Activated CD4-positive, alpha-beta T cell treated with anti-CD3 and anti-CD28 coated beads, Interleukin-2, amount 50 U/mL, for 24 hours (primary cell): ENCODE results near the gene HYI.
A peak's percentile ranks its signal among the peaks of the same experiment; 100 is the strongest.
"Not testable (repeated sequence)": the region's sequence is repeated elsewhere in the genome, so short reads cannot be mapped to it uniquely, and the experiment has no call there.

ENCODE experiments used
- DNase-seq, 2 donors: peaks; one replicate each; pipeline ENCODE4 v3.0.0-alpha.2; 2020; ENCODE audit warnings: low read depth in 1 of 2, low spot score in 1 of 2

The HYI gene

GRCh38 chr1:43465505-43466067 is 11.9 kb upstream of the HYI start:
- DNase-seq, result no peak

GRCh38 chr1:43464681-43465504 is 11.2 kb upstream of the HYI start:
- DNase-seq, result no peak

GRCh38 chr1:43463479-43463878 is 9.7 kb upstream of the HYI start:
- no peak for DNase-seq

GRCh38 chr1:43460988-43461693 is 7.4 kb upstream of the HYI start:
- DNase-seq, result no peak

- DNase-seq, result not testable (repeated sequence)
Measured at GRCh38 chr1:43458379-43458778, 4.6 kb upstream of the HYI start.

- DNase-seq, result no peak
Measured at GRCh38 chr1:43455213-43455889, 1.6 kb upstream of the HYI start.

GRCh38 chr1:43454270-43455011 is 710 bp upstream of the HYI start:
- DNase-seq, result peak in 1 of 2 donors; percentile 45

GRCh38 chr1:43452789-43453441 is 816 bp downstream of the HYI start:
- no peak for DNase-seq

GRCh38 chr1:43451701-43452532 is 1.8 kb downstream of the HYI start:
- DNase-seq, result no peak

- DNase-seq, result no peak
Measured at GRCh38 chr1:43451157-43451591, 2.6 kb downstream of the HYI start.

GRCh38 chr1:43450251-43450941 is 3.3 kb downstream of the HYI start:
- DNase-seq, result no peak

GRCh38 chr1:43449708-43450069 is 4.0 kb downstream of the HYI start:
- DNase-seq, result no peak

GRCh38 chr1:43448955-43449707 is 4.6 kb downstream of the HYI start:
- DNase-seq, result no peak

GRCh38 chr1:43447891-43448708 is 5.6 kb downstream of the HYI start:
- no peak for DNase-seq

GRCh38 chr1:43446881-43447835 is 6.6 kb downstream of the HYI start:
- no peak for DNase-seq

- DNase-seq, result no peak
Measured at GRCh38 chr1:43446388-43446740, 7.4 kb downstream of the HYI start.
